ENCODE measurements around the gene PGA5.
"Not testable (repeated sequence)": the region's sequence is repeated elsewhere in the genome, so short reads cannot be mapped to it uniquely, and the experiment has no call there.

The PGA5 gene

DNA sequence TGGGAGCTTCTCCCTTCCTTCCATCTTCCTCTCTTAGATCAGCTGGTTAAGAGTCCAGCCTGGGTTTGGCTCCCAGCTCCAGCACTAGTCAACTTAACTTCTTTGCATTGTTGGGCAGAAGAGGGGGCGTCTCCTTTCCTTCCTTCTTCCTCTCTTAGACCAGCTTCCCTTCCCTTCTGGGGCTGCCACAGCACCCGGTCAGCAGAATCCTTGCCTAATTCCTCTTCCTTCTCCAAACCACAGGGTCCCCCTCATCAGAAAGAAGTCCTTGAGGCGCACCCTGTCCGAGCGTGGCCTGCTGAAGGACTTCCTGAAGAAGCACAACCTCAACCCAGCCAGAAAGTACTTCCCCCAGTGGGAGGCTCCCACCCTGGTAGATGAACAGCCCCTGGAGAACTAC, 551 bp downstream of the PGA5 start:
- not testable (repeated sequence) for H3K4me2 ChIP-seq (ENCODE audit: low read depth, low read length, poor library complexity, severe bottlenecking); H3K79me2 ChIP-seq (ENCODE audit: insufficient read depth, low read length); H3K36me3 ChIP-seq (ENCODE audit: insufficient read depth, low read length); H3K4me3 ChIP-seq (ENCODE audit: low read length, poor library complexity, severe bottlenecking); H2AFZ ChIP-seq (ENCODE audit: low read length); H4K20me1 ChIP-seq (ENCODE audit: insufficient read depth, low read length, poor library complexity, severe bottlenecking); H3K9me2 ChIP-seq (replicated peaks; ENCODE audit: low read depth, low read length); H3K27me3 ChIP-seq (ENCODE audit: insufficient read depth, low read length, poor library complexity, severe bottlenecking); H3K9me3 ChIP-seq (ENCODE audit: insufficient read depth, low read depth, low read length); H3F3A ChIP-seq (ENCODE audit: low read depth); H3K9ac ChIP-seq (ENCODE audit: low read depth, low read length, poor library complexity, severe bottlenecking); H3K4me1 ChIP-seq (ENCODE audit: insufficient read depth, low read length, poor library complexity, severe bottlenecking)

DNA sequence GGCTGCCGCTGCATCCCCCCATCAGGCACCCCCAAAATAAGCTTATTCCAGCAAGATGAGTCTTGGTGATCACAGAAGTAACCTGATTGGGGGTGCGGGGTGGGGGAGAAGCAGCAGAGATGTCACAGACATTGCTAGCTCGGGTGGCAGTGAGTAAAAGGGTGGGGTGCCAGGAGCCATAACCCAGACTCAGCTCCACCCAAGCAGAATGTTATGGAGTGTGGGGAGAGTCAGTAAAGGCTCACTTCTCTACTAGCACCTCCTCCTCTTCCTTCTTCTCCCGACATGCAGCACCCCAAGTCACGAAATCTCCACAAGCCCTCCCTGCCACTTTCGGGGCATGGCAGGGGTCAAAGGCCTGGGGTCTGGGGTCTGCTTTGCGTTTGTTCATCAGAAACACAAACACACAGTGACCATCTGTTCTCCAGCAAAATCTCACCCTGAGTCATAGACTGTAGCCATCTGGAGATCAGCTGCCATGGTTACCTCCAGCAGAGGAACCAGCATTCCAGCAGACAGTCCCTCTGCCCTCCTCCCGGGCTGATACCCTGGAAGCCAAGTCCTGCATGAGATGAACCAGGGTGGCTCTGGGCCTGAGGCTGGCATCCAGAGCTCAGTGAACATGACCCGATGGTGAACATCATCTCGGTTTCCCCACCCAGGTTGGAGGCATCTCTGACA, 4.4 kb downstream of the PGA5 start:
- H2AFZ ChIP-seq (ENCODE audit: low read length); H3K27me3 ChIP-seq (ENCODE audit: insufficient read depth, low read length, poor library complexity, severe bottlenecking); H3K4me3 ChIP-seq (ENCODE audit: low read length, poor library complexity, severe bottlenecking); H3K9me2 ChIP-seq (replicated peaks; ENCODE audit: low read depth, low read length); H3K4me2 ChIP-seq (ENCODE audit: low read depth, low read length, poor library complexity, severe bottlenecking); H3K36me3 ChIP-seq (ENCODE audit: insufficient read depth, low read length); H3K4me1 ChIP-seq (ENCODE audit: insufficient read depth, low read length, poor library complexity, severe bottlenecking); H3F3A ChIP-seq (ENCODE audit: low read depth); H3K9me3 ChIP-seq (ENCODE audit: insufficient read depth, low read depth, low read length); H4K20me1 ChIP-seq (ENCODE audit: insufficient read depth, low read length, poor library complexity, severe bottlenecking); H3K79me2 ChIP-seq (ENCODE audit: insufficient read depth, low read length); H3K9ac ChIP-seq (ENCODE audit: low read depth, low read length, poor library complexity, severe bottlenecking): not testable (repeated sequence)

DNA sequence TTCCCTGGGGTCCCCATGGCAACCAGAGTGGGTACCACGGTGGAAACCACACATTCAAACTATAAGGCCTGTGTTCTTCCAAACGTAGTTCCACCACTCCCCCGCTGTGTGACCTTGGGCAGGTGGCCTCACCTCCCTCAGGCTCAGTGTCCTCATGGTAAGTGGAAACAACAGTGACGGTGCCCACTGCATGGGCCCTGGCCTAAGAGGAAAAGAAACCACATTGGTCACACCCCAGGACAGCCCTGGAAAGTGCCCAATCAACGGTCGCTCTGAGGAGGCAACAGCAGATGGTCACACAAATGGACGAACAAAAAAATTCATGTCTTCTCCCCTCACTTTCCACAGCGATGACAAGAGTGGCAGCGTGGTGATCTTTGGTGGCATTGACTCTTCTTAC, 7.1 kb downstream of the PGA5 start:
- H3K27me3 ChIP-seq (ENCODE audit: insufficient read depth, low read length, poor library complexity, severe bottlenecking); H3K4me1 ChIP-seq (ENCODE audit: insufficient read depth, low read length, poor library complexity, severe bottlenecking); H3K9ac ChIP-seq (ENCODE audit: low read depth, low read length, poor library complexity, severe bottlenecking); H3F3A ChIP-seq (ENCODE audit: low read depth); H3K9me3 ChIP-seq (ENCODE audit: insufficient read depth, low read depth, low read length); H3K79me2 ChIP-seq (ENCODE audit: insufficient read depth, low read length); H4K20me1 ChIP-seq (ENCODE audit: insufficient read depth, low read length, poor library complexity, severe bottlenecking); H2AFZ ChIP-seq (ENCODE audit: low read length); H3K9me2 ChIP-seq (replicated peaks; ENCODE audit: low read depth, low read length); H3K4me2 ChIP-seq (ENCODE audit: low read depth, low read length, poor library complexity, severe bottlenecking); H3K36me3 ChIP-seq (ENCODE audit: insufficient read depth, low read length); H3K4me3 ChIP-seq (ENCODE audit: low read length, poor library complexity, severe bottlenecking): not testable (repeated sequence)

DNA sequence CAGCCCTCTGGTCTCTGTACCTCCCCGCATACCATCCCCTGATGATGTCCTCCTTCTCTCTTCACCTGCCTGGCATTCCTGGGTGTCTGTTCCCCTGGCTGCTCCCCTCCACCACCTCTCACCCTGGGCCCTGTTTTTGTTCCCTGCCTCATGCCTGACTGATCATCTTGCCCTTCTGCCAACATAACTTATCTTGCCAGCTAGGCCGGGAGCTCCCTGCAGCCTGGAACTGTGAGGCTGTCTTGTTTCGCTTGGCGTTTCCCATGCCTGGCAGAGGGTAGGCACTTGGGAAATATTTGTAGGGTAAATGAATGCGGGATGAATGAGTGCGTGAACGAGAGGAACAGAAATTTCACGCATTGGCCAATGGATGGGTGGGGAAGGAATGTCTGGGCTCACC, 8.2 kb downstream of the PGA5 start:
- not testable (repeated sequence) for H3K4me3 ChIP-seq (ENCODE audit: low read length, poor library complexity, severe bottlenecking); H3K4me2 ChIP-seq (ENCODE audit: low read depth, low read length, poor library complexity, severe bottlenecking); H3F3A ChIP-seq (ENCODE audit: low read depth); H3K27me3 ChIP-seq (ENCODE audit: insufficient read depth, low read length, poor library complexity, severe bottlenecking); H2AFZ ChIP-seq (ENCODE audit: low read length); H3K4me1 ChIP-seq (ENCODE audit: insufficient read depth, low read length, poor library complexity, severe bottlenecking); H3K79me2 ChIP-seq (ENCODE audit: insufficient read depth, low read length); H4K20me1 ChIP-seq (ENCODE audit: insufficient read depth, low read length, poor library complexity, severe bottlenecking); H3K36me3 ChIP-seq (ENCODE audit: insufficient read depth, low read length); H3K9me2 ChIP-seq (replicated peaks; ENCODE audit: low read depth, low read length); H3K9me3 ChIP-seq (ENCODE audit: insufficient read depth, low read depth, low read length); H3K9ac ChIP-seq (ENCODE audit: low read depth, low read length, poor library complexity, severe bottlenecking)

DNA sequence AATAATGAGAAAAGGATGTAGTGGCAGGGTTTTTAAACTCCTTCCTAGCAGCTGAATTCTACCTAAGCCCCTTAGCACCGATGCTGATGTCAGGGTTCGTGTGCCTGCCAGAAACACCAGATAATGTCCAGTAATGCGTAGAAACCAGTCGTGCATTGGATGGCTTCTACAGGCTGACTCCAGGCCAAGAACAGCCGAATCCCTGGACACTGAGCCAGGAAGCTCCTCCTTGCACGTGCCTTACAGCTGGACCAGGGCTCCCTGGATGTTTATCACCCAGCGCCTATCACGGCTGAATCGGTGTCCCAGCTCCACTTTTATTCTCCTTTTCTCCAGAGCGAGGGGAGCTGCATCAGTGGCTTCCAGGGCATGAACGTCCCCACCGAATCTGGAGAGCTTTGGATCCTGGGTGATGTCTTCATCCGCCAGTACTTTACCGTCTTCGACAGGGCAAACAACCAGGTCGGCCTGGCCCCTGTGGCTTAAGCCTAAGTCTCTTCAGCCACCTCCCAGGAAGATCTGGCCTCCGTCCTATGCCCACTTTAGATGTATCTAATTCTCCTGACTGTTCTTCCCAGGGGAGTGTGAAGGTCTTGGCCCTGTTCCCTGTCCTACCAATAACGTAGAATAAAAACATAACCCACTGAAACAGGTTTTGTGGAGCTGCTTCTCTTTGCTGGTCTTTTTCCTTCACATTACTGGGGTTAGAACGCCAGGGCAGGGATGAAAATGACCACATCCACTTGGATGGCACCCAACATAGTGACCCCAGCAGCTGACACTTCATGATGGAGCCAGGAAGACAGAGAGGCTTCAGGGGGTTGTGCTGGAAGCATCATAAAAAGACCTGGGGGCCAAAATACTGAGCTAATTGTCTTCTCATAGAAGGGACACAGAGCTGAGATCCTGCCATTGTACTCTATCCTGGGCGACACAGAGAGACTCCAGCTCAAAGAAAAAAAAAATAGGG, 10.1 kb downstream of the PGA5 start:
- H3K79me2 ChIP-seq (ENCODE audit: insufficient read depth, low read length); H3K4me2 ChIP-seq (ENCODE audit: low read depth, low read length, poor library complexity, severe bottlenecking): not testable (repeated sequence)

DNA sequence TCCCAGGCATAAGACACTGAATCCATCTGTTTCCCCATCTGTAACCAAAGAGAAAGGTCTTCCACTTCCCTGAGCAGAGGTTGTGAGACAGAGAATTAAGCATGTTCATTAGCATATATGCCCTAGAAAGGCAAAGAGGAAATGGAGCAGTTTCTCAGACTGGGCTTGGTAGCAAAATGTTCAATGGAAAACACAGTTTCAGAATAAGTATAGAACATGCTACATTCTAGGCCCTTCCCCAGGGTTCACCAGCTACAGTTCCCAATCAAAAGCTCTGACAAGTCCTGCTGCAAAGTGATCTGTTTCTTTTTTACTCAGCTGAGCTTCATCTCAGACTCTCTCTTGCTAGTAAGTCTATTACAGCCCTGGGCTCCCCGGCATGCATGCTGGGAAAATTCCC, 11.4 kb downstream of the PGA5 start:
- not testable (repeated sequence) for H3K4me2 ChIP-seq (ENCODE audit: low read depth, low read length, poor library complexity, severe bottlenecking); H3K9me3 ChIP-seq (ENCODE audit: insufficient read depth, low read depth, low read length); H3K9ac ChIP-seq (ENCODE audit: low read depth, low read length, poor library complexity, severe bottlenecking); H3K4me3 ChIP-seq (ENCODE audit: low read length, poor library complexity, severe bottlenecking); H3F3A ChIP-seq (ENCODE audit: low read depth); H2AFZ ChIP-seq (ENCODE audit: low read length); H3K9me2 ChIP-seq (replicated peaks; ENCODE audit: low read depth, low read length); H3K79me2 ChIP-seq (ENCODE audit: insufficient read depth, low read length); H3K27me3 ChIP-seq (ENCODE audit: insufficient read depth, low read length, poor library complexity, severe bottlenecking); H4K20me1 ChIP-seq (ENCODE audit: insufficient read depth, low read length, poor library complexity, severe bottlenecking); H3K4me1 ChIP-seq (ENCODE audit: insufficient read depth, low read length, poor library complexity, severe bottlenecking); H3K36me3 ChIP-seq (ENCODE audit: insufficient read depth, low read length)

More for the DNA sequence above, 10.1 kb downstream of the PGA5 start:
- not testable (repeated sequence) for H4K20me1 ChIP-seq (ENCODE audit: insufficient read depth, low read length, poor library complexity, severe bottlenecking); H2AFZ ChIP-seq (ENCODE audit: low read length); H3K4me1 ChIP-seq (ENCODE audit: insufficient read depth, low read length, poor library complexity, severe bottlenecking); H3K27me3 ChIP-seq (ENCODE audit: insufficient read depth, low read length, poor library complexity, severe bottlenecking); H3K9me3 ChIP-seq (ENCODE audit: insufficient read depth, low read depth, low read length); H3F3A ChIP-seq (ENCODE audit: low read depth); H3K4me3 ChIP-seq (ENCODE audit: low read length, poor library complexity, severe bottlenecking); H3K9me2 ChIP-seq (replicated peaks; ENCODE audit: low read depth, low read length); H3K36me3 ChIP-seq (ENCODE audit: insufficient read depth, low read length); H3K9ac ChIP-seq (ENCODE audit: low read depth, low read length, poor library complexity, severe bottlenecking)

All from Loucy (cell line).